LHCN-M2 (cell line): ENCODE measurements around the gene TGFBR3. TPM values are rescaled to one million over a fixed set of nuclear protein-coding genes. Genes with fewer than 3 reads are reported as not detected.
"Not testable (repeated sequence)": the region's sequence is repeated elsewhere in the genome, so short reads cannot be mapped to it uniquely, and the experiment has no call there.

Experiments used
- DNase-seq: peaks from one replicate; pipeline ENCODE4 v3.0.0-alpha.2; 2012; ENCODE audit warnings: low read depth
- total RNA-seq: library from RNA; depleted of rRNA; stranded (reverse); fragments of >200 nt; gene quantifications from 2 replicates; pipeline ENCODE4 v1.2.3, GENCODE V29; 2014

The TGFBR3 gene
- total RNA-seq, 1 experiment from 2014 or later = 2.6 TPM

DNA sequence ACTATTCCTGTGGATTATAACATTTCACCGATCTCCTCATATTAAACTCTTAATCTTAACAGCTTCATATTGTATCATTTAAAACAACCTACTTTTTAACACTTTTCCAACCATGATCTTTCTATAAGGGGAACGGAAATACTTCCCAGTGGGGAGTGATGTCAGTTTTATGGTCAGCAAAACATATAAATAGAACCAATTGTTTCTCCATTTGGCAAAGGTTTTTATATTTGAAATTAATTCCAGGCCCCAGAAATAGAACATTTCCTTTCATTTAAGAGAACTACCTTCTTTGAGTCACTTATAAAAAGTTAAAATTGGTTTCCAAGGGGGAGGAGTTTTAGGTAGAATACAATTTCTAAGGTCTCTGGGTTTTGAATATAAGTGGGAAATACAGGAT is 189.6 kb downstream of the TGFBR3 start:
- no peak for DNase-seq

DNA sequence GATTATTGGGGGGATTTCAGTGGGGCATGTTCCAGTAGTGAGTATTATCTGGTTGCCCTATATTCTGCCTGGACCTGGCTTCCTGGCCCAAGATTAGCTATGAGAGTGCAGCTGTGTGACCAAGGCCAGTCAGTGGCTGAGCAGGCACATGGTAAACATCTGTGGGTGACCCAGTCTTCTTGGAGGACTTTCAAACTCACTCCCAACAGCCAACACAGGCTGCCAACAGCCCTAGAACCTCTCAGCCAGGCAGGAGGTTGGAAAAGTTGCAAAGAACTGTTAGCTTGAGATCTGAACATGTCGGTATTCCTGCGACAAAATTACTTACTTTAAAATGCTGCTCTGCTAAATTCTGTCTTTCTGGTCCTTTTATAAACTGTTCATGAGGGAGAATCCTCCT is 192.4 kb downstream of the TGFBR3 start:
- no peak for DNase-seq

DNA sequence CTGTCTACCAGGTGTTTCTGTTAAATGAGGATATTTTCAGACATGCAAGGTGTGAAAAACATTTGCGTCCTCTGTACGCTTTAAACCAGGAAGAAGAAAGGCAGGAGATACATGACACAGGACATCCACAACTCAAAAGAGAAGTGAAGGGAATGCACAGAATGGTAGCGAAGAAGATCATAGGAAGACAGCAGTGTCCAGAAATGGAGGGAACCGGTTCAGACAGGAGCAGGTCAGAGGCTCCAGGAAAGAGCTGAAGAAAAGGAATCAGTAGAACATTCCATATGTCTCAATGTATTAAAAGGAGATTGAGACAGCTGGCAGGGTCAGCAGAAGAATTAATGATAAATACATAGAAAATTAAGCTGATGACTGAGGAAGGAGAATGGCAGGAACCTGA is 194.4 kb downstream of the TGFBR3 start:
- no peak for DNase-seq

DNA sequence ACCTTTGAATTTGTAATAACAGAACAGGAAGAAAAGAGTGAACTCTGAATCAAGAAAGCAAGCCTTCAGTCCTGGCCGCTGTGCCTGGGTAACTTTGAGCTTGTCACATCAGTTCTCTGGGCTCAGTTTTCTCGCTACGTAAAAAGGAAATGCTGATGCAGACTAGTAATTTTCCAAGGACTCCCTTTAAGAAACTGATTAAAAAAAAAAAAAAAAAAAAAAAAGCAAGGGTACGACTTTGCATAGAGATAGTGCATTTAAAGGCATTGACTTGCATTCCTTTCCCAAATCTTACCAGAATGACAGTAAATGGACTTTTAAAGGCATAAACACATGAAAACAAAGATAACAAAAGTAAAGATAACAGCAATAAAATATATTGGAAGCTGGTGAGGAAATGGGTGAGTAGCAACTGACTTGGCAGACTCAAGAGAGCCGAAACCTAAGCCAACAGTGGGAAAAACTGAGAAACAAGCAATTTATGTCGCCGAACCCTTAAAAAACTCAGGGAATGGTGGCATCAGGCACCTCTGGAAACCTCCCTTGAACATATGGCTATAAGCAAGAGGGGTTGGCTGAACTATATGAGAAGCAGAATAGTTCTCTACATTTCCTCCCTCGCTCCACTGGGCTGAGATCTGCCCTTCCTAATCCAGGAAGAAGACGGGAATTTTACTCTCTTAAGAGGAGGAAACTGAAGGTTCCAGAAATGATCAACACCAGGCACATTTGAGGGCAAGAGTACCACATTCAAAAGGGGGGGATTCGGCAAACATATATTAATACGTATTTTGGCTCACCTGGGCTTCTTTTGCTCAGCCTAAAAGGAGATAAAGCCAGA is 196.1 kb downstream of the TGFBR3 start:
- no peak for DNase-seq

DNA sequence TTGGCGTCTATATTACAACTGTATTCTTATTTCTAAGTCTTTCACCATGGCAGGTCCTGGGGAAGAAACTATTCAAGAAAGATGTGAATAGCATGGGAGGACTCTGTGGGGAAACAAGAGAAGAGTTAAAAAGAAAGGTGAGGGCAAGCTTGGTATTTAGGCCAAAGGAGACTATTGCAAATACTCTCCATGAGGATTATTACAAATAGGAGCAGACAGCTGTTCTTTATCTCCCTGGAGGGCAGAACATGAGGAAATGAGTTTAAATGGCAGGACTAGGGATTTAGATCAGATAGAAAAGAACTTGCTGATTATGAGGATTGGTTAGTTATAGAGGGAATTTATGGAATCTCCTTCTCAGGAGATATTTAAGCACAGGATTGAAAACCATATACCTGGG is 198.5 kb downstream of the TGFBR3 start:
- DNase-seq = peak; percentile 71

DNA sequence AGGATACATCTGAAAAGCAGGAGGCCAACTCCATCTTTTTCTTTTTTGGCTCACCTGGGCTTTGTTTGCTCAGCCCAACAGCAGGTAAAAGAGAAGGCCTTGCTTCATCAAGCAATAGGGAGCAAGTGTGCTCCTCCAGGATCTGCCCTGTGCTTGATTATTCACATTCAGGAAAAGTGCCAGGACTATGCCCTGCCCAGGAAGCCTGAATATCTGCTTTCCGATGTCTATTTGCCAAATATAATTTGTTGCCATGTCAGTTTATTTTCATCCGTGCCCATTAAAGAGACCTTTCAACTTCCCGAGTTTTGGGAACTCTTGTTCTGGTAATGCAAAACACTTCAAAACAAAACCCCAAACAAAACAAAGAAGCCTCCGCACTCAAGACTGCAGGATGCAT is 200.0 kb downstream of the TGFBR3 start:
- DNase-seq = no peak

DNA sequence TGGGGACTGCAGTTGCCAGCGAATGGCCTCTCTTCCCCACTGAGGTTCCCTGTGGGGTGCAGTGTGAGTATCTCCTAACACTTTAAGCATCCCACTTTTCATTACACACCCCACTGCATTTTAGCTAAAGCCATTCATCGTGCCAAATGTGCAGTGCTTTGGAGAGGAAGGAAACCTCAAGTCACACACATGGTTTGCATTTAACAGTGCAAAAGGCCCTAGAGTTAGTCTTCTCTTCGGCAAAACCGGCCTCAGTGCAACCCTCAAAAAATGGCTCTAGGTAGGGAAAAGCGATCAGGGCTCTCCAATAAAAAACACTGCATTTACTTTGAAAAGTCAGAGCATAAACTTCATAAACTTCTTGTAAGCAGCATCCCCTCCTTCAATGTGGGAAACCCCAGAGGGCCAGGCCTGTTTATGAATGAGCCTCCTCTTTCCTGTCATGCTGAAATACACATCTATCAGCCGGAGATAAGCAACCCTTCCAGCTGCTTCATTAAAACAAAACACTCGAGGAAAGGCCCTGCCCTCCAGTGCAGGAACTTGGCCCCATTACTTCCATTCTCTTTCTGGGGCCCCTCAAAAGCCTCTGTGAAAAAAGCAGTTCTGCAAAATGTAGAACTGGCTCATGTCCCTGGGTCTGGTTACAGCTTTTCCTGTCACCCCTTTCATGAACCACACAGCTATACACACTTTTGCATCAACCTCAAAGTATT is 201.3 kb downstream of the TGFBR3 start:
- no peak for DNase-seq

DNA sequence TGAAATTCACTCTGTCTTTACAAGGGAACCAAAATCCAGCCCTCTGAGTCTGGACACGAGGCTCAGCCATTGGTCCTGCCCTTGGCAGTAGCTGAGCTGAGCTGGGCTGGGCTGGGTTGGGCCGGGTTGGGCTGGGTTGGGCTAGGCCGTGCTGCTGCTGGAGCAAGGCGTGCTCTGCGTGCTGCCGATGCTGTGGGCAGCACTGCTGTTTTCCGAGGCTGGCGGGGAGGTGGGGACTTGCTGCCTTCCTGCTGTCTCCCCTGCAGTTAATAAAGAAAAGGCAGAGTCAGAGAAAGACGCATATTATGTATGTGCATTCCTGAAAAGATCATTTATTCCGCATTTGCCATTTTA is 202.4 kb downstream of the TGFBR3 start:
- DNase-seq = no peak

DNA sequence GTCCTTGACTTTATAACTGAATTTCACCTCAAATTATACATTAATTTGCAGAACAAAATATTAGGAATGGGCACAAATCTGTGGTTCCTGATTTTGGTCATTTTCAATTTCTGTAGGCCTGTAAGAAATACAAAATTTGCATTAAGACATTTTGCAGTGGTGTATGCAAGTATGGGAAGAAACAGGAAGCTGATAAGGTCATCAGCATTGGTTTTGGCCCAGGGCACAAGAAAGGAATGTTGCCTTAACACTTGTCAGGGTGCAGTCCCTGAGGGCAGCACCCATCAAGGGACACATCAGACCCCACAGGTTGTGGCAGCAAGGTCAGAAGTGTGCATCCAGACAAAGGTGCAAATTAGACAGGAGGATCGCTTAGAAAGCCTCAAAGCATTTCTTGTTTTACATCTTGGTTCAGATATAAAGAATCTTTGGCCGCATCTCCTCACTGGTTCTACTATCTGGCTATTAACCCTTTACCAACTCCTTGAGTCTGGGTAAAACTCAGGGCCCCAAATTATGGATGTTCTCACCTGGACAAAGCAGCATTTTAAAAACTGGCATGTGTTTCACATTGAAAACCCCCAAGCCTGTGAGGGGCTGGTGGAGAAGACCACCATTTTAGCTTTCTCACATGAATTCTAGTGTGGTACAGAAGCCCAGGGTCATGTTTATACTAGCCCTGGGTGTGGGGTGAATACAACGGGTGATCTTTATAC is 202.9 kb downstream of the TGFBR3 start:
- DNase-seq = no peak

DNA sequence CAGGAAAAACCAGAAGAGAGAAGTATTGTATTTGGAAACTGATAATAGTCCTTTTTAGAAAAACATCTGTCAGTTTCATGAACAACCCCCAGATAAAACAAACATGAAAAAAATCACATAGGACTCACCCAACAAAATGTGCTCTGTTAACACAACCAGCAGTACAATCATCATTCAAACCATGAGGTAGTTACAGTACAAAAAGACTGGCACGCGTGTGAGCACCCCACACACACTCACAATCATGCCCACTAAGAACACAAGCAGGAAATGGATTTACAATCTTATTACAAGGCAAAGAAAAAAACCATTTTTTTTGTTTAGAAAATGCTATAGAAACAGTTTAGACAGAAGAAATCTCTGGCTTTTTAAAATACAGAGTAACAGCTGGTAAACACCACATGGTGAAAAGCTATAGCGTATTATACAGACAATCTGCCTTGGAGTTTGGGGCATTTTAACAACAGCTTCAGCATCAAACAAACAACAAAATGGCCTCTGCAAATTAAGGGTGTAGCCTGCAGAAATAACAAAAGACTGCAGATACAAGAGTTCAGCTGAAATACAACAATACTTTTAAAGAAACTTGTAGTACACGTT is 205.3 kb downstream of the TGFBR3 start:
- no peak for DNase-seq

DNA sequence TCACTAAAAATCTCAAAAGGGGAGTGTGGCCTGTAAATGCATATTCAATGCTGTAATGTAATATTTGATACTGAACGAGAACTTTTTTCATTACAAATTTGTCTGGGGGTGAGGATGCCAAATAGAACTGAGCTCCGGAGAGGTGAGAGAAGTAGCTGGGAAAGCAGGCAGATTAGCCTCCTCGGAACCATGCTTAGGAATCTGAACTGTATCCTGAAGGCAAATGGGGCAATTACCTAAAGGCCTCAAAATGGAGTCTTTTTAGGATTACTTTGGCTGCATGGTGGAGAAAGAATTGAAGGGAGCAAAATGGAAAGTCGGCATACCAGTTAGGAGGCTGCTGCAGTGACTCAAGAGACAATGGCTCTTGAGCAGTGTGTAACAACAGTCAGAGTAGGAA is 206.5 kb downstream of the TGFBR3 start:
- DNase-seq = no peak

DNA sequence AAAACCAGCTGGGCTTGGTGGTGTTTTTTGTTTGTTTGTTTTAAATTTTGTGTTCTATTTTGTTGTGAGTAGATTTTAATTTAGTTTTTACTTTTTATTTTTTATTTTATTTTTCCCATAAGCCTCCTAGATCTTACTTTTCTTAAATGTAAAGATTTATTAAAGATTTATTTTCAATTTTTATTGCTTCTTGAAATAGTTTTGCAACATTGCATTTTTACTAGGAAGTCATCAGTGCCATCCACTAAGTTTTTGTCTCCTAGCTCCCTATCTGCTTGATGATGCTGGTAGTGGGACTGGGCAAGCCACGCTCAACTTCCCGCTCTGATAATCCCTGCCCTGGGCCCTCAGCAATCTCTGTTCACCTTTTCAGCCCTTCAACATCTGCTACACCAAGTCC is 209.9 kb downstream of the TGFBR3 start:
- DNase-seq = no peak

DNA sequence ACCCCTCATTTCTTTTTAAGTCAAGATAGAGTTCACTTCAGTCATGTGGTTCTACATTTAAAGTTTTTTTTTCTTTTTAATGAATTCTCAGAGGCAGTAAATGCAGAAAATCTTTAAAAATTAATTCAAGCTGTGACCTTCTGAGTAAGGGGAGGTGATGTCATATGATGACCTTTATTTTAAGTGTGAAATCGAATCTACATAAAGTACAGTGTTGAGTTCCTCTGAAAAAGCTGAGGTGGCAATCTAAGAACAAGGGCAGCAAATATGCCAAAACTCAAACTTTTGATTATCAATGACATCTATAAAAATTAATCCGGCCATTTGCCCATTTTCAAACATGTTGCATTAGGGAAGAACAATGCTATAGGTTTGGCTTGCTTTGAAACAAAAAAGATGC is 211.8 kb downstream of the TGFBR3 start:
- DNase-seq = no peak

DNA sequence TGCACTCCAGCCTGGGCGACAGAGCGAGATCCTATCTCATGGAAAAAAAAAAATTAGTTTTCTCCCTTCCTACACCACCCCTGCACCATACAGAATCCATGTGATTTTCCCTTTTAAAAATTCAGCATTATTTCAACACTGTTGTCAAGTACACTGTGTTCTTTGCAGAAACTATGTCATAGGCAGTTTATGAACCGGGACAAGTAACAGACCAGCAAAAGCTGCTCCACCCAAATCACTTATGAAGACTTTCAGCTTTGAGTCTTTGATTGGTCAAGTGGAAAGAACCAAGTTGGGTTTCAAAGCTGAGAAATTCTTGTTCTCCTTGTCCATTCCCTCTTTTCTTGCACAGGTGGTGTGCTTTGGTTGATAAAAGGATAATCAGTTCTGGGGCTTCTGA is 212.3 kb downstream of the TGFBR3 start:
- peak; percentile 22 for DNase-seq

DNA sequence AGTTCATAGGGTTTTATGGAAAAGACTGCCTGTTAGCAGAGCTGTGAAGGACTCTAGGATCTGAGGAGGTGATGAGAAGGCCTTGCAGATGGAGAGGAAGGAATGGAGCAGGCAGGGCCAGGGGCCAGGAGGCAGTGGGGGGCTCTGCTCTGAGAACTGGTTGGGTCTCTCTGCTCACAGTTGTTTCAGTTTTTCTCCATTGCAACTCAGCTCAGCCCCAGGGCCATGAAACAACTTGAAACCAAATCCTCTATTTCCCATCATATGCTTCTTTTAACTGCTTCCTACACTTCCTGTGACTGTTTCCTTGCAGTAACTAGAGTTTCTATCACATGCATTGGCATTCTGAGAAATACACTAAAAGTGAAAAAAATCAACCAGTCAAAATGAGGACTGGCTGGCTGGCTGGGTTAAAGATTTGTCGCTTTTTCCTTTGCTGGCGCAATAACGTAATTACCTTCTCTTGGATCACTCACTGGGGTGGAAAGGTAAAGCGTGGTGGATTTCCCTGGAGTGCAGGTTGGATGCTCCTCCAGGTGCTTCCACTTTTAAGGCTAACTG is 213.3 kb downstream of the TGFBR3 start:
- DNase-seq = no peak

DNA sequence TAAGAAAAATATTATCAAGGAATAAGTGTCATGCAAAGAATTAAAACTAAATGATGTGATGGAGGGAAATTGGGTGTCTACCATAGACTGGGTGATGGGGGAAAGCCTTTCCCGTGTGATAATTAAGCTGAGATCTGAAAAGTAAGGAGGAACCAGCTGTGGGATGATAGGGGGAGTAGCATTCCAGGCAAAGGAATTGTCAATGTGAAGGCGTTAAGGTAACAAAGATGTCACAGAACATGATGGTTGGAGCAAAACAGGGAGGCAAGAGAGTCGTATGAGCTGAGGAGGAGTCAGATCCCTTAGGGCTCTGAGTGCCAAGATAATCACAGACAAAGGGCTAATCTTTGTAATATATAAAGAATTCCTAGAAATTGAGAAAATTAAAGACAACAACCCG is 215.2 kb downstream of the TGFBR3 start:
- no peak for DNase-seq

DNA sequence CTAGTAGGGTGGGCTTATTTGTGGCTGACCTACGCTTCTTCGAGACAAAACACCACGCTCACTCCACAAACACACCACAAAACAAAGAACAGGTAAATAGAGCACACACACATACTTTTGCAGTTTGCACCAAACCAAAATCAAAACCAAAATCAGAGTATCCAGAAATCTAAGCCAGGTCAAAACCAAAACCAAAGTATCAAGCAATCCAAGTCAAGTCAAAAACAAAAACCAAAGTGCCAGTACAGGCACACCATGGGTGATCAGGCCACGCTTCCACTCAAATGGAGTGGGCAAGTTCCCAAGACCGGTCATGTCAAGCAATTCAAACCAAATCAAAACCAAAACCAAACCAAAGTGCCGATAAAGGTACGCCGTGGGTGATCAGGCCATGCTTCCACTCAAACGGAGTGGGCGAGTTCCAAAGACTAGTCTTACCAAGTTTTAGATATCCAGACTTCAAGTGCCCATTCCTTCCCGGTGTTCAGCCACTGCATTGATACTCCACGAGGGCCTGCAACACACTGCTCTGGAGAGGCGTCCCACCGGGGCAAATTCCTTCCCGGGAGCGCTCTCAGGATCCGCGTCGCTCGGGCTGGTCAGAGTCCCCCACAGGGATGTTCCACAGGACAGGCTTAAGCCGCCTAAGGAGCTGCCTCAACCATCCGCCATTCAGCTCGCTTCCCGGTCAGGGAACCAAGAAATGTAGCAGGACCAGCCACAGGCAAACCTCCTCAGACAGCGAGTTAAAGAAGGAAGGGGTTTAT is 216.2 kb downstream of the TGFBR3 start:
- no peak for DNase-seq

DNA sequence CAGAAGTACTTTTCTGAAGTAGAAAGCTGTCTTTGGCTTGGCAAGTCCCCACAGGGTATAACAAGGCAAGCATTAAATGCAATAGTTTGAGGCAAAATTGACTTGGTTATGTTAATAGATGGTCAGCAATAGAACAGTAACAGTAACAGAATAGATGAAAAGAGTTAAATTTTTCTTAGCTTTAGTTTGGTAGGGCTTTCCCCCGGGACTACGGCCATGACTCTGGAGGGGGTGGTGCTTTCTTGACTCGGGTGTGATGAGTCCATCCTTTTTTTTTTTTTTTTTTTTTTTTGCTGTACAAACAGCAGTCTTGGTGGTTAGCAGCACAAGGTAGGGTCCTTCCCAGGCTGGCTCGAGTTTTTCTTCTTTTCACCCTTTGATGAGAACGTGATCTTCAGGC is 219.3 kb downstream of the TGFBR3 start:
- DNase-seq = not testable (repeated sequence)

DNA sequence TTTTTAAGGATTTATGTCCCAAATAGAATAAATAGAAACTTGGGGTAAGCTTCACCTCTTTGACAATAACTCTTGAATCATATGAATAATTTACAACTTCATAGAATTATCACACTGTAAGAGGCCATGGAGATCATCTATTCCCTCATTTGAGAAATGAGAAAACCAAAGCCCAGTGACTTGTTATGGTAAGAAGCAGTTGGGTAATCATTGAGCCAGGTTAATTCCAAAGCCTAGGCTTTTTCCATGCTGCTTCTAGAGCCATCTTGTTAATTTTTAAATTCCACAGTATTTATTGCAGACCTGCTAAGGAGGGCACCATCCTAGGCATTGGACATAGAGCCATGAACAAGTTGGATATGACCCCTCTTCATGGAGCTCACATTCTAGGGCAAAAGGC is 224.8 kb downstream of the TGFBR3 start:
- no peak for DNase-seq

DNA sequence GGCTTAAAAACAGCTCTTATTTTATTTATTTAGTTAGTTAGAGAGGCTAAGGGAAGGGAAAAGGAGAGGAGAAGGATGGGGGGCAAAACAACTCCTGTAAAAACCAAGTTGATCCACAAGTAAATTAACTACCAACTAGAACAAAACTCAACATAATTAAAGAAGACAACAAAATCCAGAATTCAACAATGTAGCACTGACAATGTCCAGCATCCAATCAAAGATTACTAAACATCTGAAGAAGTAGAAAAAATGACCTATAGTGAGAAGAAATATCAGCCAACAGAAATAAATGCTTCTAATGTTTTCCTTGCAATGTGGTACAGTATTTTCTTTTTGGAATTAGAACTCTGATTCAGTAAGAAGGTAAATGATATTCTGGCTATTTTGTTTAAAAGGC is 225.2 kb downstream of the TGFBR3 start:
- no peak for DNase-seq

DNA sequence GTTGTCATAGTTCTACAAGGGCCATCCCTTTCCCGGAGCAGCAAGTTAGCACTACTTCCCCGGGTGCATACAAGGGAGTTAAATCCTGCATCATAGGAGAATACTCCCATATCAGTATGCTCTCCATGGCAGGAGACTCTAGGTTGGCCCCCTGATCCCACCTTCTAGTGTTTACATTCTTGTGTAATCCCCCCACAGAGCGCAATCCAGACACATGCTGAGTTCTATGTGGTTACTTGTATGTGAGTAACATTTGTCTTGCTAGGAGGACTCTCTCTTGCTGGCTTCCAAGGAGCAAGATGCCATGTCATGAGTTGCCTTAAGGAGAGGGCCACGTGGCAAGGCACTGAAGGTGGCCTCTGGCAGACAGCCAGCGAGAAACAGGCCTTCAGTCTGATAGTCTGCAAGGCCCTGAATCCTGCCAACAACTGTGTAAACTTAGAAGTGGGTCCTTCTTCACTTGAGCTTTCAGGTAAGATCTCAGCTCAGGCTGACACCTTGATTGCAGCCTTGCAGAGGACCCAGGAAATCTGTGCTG is 230.0 kb downstream of the TGFBR3 start:
- no peak for DNase-seq
